ENCODE measurements around the gene PRSS33.

PRSS33 gene

DNA sequence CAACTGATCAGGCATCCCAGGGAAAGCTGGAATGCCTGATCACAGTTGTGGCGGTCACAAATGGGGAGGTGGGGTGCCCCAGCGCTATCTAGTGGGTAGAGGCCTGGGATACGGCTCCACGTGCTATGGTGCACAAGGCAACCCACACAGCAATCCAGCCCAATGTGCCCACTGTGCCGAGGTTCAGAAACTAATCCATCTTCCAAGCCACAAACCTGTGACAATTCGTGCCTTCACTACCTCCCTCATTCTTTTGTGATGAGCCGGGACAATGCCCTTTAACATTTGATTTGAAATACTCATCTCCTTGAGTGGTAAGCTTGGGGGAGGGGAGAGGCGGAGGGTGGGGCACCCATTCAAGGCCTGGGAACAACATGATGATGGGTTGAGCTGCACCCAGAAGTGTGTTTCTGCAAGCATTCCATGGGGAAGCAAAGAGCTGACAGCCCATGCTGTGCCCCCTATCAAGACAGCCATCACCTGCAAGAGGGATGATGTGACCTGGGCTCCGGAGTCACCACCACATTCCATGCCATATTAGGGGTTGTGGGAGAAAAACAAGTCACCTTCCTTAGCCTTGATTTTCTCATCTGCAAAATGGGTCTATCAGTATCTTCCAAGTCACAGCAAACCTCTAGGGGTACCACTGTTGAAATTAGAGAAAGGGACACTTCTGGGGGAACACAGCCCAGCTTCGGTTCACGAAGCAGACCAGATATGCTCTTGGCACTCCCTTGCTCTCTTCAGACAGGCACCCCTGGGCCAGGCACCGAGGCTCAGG is 14.0 kb downstream of the PRSS33 start:
- Histone ChIP-seq H3K4me3 (ENCODE audit: low read depth, low read length) (no peak overlapping the region), H3K36me3 (ENCODE audit: control insufficient read depth, insufficient read depth, low read length) (peaks cover 67% of the 10 kb centered on the region), H3K27ac (ENCODE audit: low read depth, low read length) (peak overlapping the region; percentile 54), H3K4me1 (ENCODE audit: control insufficient read depth, insufficient read depth, low read length) (peaks cover 4% of the 10 kb centered on the region), H3K9ac (ENCODE audit: low read depth, low read length) (no peak overlapping the region), H3K27me3 (ENCODE audit: control insufficient read depth, insufficient read depth, low read length) (no peaks in the 10 kb centered on the region), H3K9me3 (ENCODE audit: control insufficient read depth, insufficient read depth, low read length) (no peaks in the 10 kb centered on the region)

DNA sequence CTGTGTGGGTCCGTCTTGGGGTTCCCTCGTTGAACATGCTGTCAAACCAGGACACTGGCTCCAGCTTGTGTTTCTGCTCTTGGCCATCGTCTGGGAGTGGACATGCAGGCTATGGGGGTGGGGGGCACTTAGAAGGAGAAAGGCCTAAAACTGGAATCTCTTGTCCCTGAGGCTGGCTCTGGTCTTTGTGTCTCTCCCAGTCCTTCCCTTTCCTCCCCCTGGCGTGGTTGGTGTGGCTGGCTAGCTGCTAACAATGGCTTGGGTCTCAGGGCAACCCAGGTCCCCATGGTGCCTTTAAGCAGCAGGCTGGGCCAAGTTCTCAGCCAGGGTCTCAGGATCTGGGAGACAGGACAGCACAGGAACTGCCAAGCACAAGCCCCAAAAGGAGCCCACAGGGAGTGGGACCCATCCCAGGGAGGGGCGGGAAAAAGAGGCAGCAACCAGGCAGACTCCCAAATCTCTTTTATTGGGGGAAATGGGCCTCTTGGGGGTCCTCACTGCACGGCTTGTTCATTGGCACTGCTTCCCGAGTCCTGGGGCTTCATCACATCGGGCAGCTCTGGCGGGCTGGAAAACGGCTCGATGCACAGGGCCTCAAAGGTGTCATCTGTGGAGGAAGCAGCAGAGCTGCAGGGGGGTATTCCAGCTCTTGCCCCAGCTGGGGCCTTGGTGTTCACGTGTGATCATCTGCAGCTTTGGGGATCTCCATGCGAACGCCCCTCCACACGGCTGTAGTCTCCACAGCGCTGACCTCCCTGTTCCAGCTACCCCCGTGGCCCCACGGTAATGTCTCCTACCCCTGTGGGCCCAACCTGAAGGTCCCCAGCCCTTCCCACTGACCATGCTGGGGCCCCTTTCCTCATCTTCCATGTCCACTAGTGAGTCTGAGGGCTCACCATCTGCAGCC is 15.6 kb downstream of the PRSS33 start:
- no peaks in the 10 kb centered on the region for H3K4me1 ChIP-seq (ENCODE audit: control insufficient read depth, insufficient read depth, low read length)
- H3K36me3 ChIP-seq (ENCODE audit: control insufficient read depth, insufficient read depth, low read length): peaks cover 83% of the 10 kb centered on the region
- no peaks in the 10 kb centered on the region for H3K9me3 ChIP-seq (ENCODE audit: control insufficient read depth, insufficient read depth, low read length)
- H3K4me3 ChIP-seq (ENCODE audit: low read depth, low read length): no peak overlapping the region
- H3K9ac ChIP-seq (ENCODE audit: low read depth, low read length): no peak overlapping the region
- H3K27me3 ChIP-seq (ENCODE audit: control insufficient read depth, insufficient read depth, low read length): no peaks in the 10 kb centered on the region
- peak overlapping the region; percentile 47 for H3K27ac ChIP-seq (ENCODE audit: low read depth, low read length)

- Histone ChIP-seq H3K4me3 (ENCODE audit: low read depth, low read length) (no peak overlapping the region), H3K4me1 (ENCODE audit: control insufficient read depth, insufficient read depth, low read length) (no peaks in the 10 kb centered on the region), H3K27ac (ENCODE audit: low read depth, low read length) (peak overlapping the region; percentile 47), H3K27me3 (ENCODE audit: control insufficient read depth, insufficient read depth, low read length) (no peaks in the 10 kb centered on the region), H3K36me3 (ENCODE audit: control insufficient read depth, insufficient read depth, low read length) (peaks cover 96% of the 10 kb centered on the region), H3K9ac (ENCODE audit: low read depth, low read length) (no peak overlapping the region), H3K9me3 (ENCODE audit: control insufficient read depth, insufficient read depth, low read length) (no peaks in the 10 kb centered on the region)
Measured at GRCh38 chr16:2770057-2770951, 17.1 kb downstream of the PRSS33 start.

GRCh38 chr16:2769675-2770056 is 17.7 kb downstream of the PRSS33 start:
- Histone ChIP-seq H3K27ac (ENCODE audit: low read depth, low read length) (no peak overlapping the region), H3K9ac (ENCODE audit: low read depth, low read length) (no peak overlapping the region), H3K27me3 (ENCODE audit: control insufficient read depth, insufficient read depth, low read length) (no peaks in the 10 kb centered on the region), H3K36me3 (ENCODE audit: control insufficient read depth, insufficient read depth, low read length) (peaks cover 96% of the 10 kb centered on the region), H3K9me3 (ENCODE audit: control insufficient read depth, insufficient read depth, low read length) (no peaks in the 10 kb centered on the region; the same call in 1 of the 2 replicates), H3K4me1 (ENCODE audit: control insufficient read depth, insufficient read depth, low read length) (no peaks in the 10 kb centered on the region), H3K4me3 (ENCODE audit: low read depth, low read length) (no peak overlapping the region)

DNA sequence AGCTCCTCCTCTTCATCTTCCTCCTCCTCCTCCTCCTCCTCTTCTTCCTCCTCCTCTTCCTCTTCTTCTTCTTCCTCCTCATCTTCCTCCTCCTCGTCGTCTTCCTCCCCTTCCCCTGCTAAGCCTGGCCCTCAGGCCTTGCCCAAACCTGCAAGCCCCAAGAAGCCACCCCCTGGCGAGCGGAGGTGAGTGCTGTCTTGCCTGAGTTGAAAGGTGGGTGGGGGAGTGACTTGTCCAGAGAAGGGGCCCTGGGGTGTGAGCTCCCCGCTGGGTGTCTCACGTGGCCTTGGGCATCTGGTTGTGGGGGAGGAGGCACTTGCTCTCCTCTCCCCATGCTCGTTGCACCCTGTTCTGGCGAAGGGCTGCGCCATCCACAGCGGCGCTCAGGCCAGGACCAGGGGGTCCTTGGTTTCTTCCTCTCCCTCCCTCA is 18.2 kb downstream of the PRSS33 start:
- H3K36me3 ChIP-seq (ENCODE audit: control insufficient read depth, insufficient read depth, low read length): peaks cover 96% of the 10 kb centered on the region
- no peaks in the 10 kb centered on the region for H3K27me3 ChIP-seq (ENCODE audit: control insufficient read depth, insufficient read depth, low read length)
- no peaks in the 10 kb centered on the region for H3K4me1 ChIP-seq (ENCODE audit: control insufficient read depth, insufficient read depth, low read length)
- H3K9ac ChIP-seq (ENCODE audit: low read depth, low read length): no peak overlapping the region
- H3K27ac ChIP-seq (ENCODE audit: low read depth, low read length): no peak overlapping the region
- H3K4me3 ChIP-seq (ENCODE audit: low read depth, low read length): no peak overlapping the region
- no peaks in the 10 kb centered on the region; the same call in 1 of the 2 replicates for H3K9me3 ChIP-seq (ENCODE audit: control insufficient read depth, insufficient read depth, low read length)

- H3K27me3 ChIP-seq (ENCODE audit: control insufficient read depth, insufficient read depth, low read length): no peaks in the 10 kb centered on the region
- no peak overlapping the region for H3K27ac ChIP-seq (ENCODE audit: low read depth, low read length)
- H3K9me3 ChIP-seq (ENCODE audit: control insufficient read depth, insufficient read depth, low read length): peaks cover 3% of the 10 kb centered on the region; the same call in 1 of the 2 replicates
- no peaks in the 10 kb centered on the region for H3K4me1 ChIP-seq (ENCODE audit: control insufficient read depth, insufficient read depth, low read length)
- H3K36me3 ChIP-seq (ENCODE audit: control insufficient read depth, insufficient read depth, low read length): peaks cover 96% of the 10 kb centered on the region
- H3K4me3 ChIP-seq (ENCODE audit: low read depth, low read length): no peak overlapping the region
- no peak overlapping the region for H3K9ac ChIP-seq (ENCODE audit: low read depth, low read length)
Measured at GRCh38 chr16:2768403-2769089, 18.8 kb downstream of the PRSS33 start.

DNA sequence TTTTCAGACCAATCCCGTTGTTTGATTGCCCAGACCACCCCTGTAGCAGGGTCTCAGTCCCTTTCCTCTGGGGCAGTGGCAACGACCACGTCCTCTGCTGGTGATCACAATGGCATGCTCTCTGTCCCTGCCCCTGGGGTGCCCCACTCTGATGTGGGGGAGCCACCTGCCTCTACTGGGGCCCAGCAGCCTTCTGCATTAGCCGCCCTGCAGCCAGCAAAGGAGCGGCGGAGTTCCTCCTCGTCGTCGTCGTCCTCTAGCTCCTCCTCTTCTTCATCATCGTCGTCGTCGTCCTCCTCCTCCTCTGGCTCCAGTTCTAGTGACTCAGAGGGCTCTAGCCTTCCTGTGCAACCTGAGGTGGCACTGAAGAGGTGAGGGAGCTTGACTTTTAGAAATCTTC is 19.5 kb downstream of the PRSS33 start:
- no peak overlapping the region for H3K27ac ChIP-seq (ENCODE audit: low read depth, low read length)
- H3K9ac ChIP-seq (ENCODE audit: low read depth, low read length): no peak overlapping the region
- peaks cover 96% of the 10 kb centered on the region for H3K36me3 ChIP-seq (ENCODE audit: control insufficient read depth, insufficient read depth, low read length)
- H3K27me3 ChIP-seq (ENCODE audit: control insufficient read depth, insufficient read depth, low read length): no peaks in the 10 kb centered on the region
- H3K4me1 ChIP-seq (ENCODE audit: control insufficient read depth, insufficient read depth, low read length): no peaks in the 10 kb centered on the region
- H3K9me3 ChIP-seq (ENCODE audit: control insufficient read depth, insufficient read depth, low read length): peaks cover 10% of the 10 kb centered on the region; the same call in 1 of the 2 replicates
- H3K4me3 ChIP-seq (ENCODE audit: low read depth, low read length): no peak overlapping the region

DNA sequence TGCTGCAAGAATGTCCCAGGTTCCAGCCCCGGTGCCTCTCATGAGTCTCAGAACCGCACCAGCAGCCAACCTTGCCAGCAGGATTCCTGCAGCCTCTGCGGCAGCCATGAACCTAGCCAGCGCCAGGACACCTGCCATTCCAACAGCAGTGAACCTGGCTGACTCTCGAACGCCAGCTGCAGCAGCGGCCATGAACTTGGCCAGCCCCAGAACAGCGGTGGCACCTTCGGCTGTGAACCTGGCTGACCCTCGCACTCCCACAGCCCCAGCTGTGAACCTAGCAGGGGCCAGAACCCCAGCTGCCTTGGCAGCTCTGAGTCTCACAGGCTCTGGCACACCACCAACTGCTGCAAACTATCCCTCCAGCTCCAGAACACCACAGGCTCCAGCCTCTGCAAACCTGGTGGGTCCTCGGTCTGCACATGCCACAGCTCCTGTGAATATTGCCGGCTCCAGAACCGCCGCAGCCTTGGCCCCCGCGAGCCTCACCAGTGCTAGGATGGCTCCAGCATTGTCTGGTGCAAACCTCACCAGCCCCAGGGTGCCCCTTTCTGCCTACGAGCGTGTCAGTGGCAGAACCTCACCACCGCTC is 20.1 kb downstream of the PRSS33 start:
- H3K36me3 ChIP-seq (ENCODE audit: control insufficient read depth, insufficient read depth, low read length): peaks cover 99% of the 10 kb centered on the region
- no peak overlapping the region for H3K4me3 ChIP-seq (ENCODE audit: low read depth, low read length)
- peaks cover 16% of the 10 kb centered on the region for H3K9me3 ChIP-seq (ENCODE audit: control insufficient read depth, insufficient read depth, low read length)
- no peak overlapping the region for H3K9ac ChIP-seq (ENCODE audit: low read depth, low read length)
- H3K27me3 ChIP-seq (ENCODE audit: control insufficient read depth, insufficient read depth, low read length): no peaks in the 10 kb centered on the region
- no peaks in the 10 kb centered on the region for H3K4me1 ChIP-seq (ENCODE audit: control insufficient read depth, insufficient read depth, low read length)
- no peak overlapping the region for H3K27ac ChIP-seq (ENCODE audit: low read depth, low read length)

GRCh38 chr16:2766430-2767139 is 20.8 kb downstream of the PRSS33 start:
- Histone ChIP-seq H3K9ac (ENCODE audit: low read depth, low read length) (no peak overlapping the region), H3K27me3 (ENCODE audit: control insufficient read depth, insufficient read depth, low read length) (no peaks in the 10 kb centered on the region), H3K4me3 (ENCODE audit: low read depth, low read length) (no peak overlapping the region), H3K36me3 (ENCODE audit: control insufficient read depth, insufficient read depth, low read length) (peaks cover 99% of the 10 kb centered on the region), H3K9me3 (ENCODE audit: control insufficient read depth, insufficient read depth, low read length) (peaks cover 19% of the 10 kb centered on the region), H3K4me1 (ENCODE audit: control insufficient read depth, insufficient read depth, low read length) (no peaks in the 10 kb centered on the region), H3K27ac (ENCODE audit: low read depth, low read length) (no peak overlapping the region)
